ENCODE data around the gene CFAP210.

Gene CFAP210

GRCh38 chr2:169673921-169674320 is 20.3 kb downstream of the CFAP210 start:
- no peak for FAIRE-seq
- no peak for DNase-seq (ENCODE audit: low spot score)

GRCh38 chr2:169673106-169673505 is 21.1 kb downstream of the CFAP210 start:
- no peak for FAIRE-seq
- no peak for DNase-seq (ENCODE audit: low spot score)

GRCh38 chr2:169672406-169672805 is 21.8 kb downstream of the CFAP210 start:
- FAIRE-seq (no peak), DNase-seq (ENCODE audit: low spot score) (no peak)

GRCh38 chr2:169670937-169671336 is 23.3 kb downstream of the CFAP210 start:
- DNase-seq (ENCODE audit: low spot score) = no peak
- no peak for FAIRE-seq

- DNase-seq (ENCODE audit: low spot score) = no peak
- no peak for FAIRE-seq
Observed at GRCh38 chr2:169670215-169670651, 24.0 kb downstream of the CFAP210 start.

GRCh38 chr2:169667583-169667982 is 26.6 kb downstream of the CFAP210 start:
- DNase-seq (ENCODE audit: low spot score) (no peak), FAIRE-seq (no peak)

GRCh38 chr2:169664978-169665930 is 29.0 kb downstream of the CFAP210 start:
- no peak for FAIRE-seq
- no peak for DNase-seq (ENCODE audit: low spot score)

- DNase-seq (ENCODE audit: low spot score) = no peak
- FAIRE-seq = no peak
Observed at GRCh38 chr2:169664600-169664977, 29.6 kb downstream of the CFAP210 start.

GRCh38 chr2:169663247-169663646 is 31.0 kb downstream of the CFAP210 start:
- DNase-seq (ENCODE audit: low spot score) = no peak
- FAIRE-seq = no peak

- DNase-seq (ENCODE audit: low spot score) (no peak), FAIRE-seq (no peak)
Observed at GRCh38 chr2:169662744-169663143, 31.5 kb downstream of the CFAP210 start.

GRCh38 chr2:169661265-169661664 is 32.9 kb downstream of the CFAP210 start:
- DNase-seq (ENCODE audit: low spot score) (no peak), FAIRE-seq (no peak)

- no peak for DNase-seq (ENCODE audit: low spot score)
- FAIRE-seq = no peak
Observed at GRCh38 chr2:169659320-169659719, 34.9 kb downstream of the CFAP210 start.

- DNase-seq (ENCODE audit: low spot score) = no peak
- FAIRE-seq = no peak
Observed at GRCh38 chr2:169658877-169659276, 35.3 kb downstream of the CFAP210 start.

- no peak for FAIRE-seq
- DNase-seq (ENCODE audit: low spot score) = no peak
Observed at GRCh38 chr2:169656164-169656563, 38.0 kb downstream of the CFAP210 start.

GRCh38 chr2:169653636-169654035 is 40.6 kb downstream of the CFAP210 start:
- FAIRE-seq (no peak), DNase-seq (ENCODE audit: low spot score) (no peak)

- DNase-seq (ENCODE audit: low spot score) (no peak), FAIRE-seq (no peak)
Observed at GRCh38 chr2:169649278-169649677, 44.9 kb downstream of the CFAP210 start.

- no peak for DNase-seq (ENCODE audit: low spot score)
- no peak for FAIRE-seq
Observed at GRCh38 chr2:169647496-169647895, 46.7 kb downstream of the CFAP210 start.

- FAIRE-seq = no peak
- DNase-seq (ENCODE audit: low spot score) = no peak
Observed at GRCh38 chr2:169644173-169644572, 50.0 kb downstream of the CFAP210 start.

- DNase-seq (ENCODE audit: low spot score) (no peak), FAIRE-seq (no peak)
Observed at GRCh38 chr2:169641464-169641863, 52.7 kb downstream of the CFAP210 start.

GRCh38 chr2:169640104-169640503 is 54.1 kb downstream of the CFAP210 start:
- no peak for FAIRE-seq
- no peak for DNase-seq (ENCODE audit: low spot score)

GRCh38 chr2:169637620-169638019 is 56.6 kb downstream of the CFAP210 start:
- DNase-seq (ENCODE audit: low spot score) (no peak), FAIRE-seq (no peak)

- no peak for FAIRE-seq
Observed at GRCh38 chr2:169636440-169637097, 57.6 kb downstream of the CFAP210 start.

GRCh38 chr2:169625781-169626180 is 68.4 kb downstream of the CFAP210 start:
- no peak for FAIRE-seq
- no peak for DNase-seq (ENCODE audit: low spot score)

More at GRCh38 chr2:169636440-169637097, 57.6 kb downstream of the CFAP210 start:
- no peak for DNase-seq (ENCODE audit: low spot score)

Measured in urothelium cell line (cell line).